ENCODE data around the gene C1QL2.

DNA sequence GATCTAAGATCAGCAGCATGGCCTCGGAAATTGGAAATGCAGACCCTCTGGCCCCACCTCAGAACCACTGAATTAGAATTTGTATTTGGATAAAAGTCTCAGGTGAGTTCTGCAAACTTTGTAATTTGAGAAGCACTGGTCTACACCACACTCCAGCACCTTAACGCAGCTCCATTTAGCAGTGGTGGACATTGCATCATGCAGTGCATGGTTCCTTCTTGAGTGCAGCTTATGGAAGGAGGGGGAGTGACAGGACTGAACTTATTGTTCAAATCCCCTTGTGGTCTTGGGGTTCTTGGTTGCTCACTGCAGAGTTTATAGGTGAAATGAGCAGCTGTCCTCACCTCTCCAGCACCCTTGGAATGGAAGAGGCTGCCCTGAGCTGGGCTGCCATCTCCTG is 47.6 kb upstream of the C1QL2 start:
- TF ChIP-seq, protein P1, sequence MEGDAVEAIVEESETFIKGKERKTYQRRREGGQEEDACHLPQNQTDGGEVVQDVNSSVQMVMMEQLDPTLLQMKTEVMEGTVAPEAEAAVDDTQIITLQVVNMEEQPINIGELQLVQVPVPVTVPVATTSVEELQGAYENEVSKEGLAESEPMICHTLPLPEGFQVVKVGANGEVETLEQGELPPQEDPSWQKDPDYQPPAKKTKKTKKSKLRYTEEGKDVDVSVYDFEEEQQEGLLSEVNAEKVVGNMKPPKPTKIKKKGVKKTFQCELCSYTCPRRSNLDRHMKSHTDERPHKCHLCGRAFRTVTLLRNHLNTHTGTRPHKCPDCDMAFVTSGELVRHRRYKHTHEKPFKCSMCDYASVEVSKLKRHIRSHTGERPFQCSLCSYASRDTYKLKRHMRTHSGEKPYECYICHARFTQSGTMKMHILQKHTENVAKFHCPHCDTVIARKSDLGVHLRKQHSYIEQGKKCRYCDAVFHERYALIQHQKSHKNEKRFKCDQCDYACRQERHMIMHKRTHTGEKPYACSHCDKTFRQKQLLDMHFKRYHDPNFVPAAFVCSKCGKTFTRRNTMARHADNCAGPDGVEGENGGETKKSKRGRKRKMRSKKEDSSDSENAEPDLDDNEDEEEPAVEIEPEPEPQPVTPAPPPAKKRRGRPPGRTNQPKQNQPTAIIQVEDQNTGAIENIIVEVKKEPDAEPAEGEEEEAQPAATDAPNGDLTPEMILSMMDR (IDR thresholded peaks at IDR 0.05 in 8 of 11, conservative IDR thresholded peaks at IDR 0.05 in 3 of 11): no peak
- no peak for TF ChIP-seq POLR2AphosphoS5 (IDR thresholded peaks at IDR 0.05)
- no peak for TF ChIP-seq POLR2A (IDR thresholded peaks at IDR 0.05)

Data from spleen (tissue), 7 donors.